ENCODE measurements around the gene PRSS22.

The PRSS22 gene

DNA sequence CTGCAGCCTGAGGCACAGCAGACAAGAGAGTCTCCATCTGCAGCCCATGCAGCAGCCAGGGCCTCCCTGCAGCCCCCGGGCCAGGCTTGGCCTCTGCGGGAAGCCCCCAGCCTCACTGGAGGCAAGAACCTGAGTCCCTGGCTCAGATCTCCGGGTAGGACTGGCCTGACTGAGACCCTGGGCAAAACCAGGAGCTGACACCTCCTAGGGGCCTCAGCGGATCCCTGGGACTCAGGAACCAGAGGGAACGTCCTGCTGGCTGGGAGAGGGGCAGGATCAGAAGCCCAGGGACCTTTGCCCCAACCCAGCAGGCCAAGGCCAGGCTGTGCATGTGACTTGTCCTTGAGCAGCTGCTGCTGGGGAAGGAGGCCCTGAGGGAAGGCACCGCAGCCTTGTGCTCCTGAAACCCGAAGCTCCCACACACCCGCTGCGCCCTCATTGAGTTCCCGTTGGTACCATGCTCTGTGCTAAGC lies 42.6 kb downstream of the PRSS22 start:
- TF ChIP-seq, protein P1, sequence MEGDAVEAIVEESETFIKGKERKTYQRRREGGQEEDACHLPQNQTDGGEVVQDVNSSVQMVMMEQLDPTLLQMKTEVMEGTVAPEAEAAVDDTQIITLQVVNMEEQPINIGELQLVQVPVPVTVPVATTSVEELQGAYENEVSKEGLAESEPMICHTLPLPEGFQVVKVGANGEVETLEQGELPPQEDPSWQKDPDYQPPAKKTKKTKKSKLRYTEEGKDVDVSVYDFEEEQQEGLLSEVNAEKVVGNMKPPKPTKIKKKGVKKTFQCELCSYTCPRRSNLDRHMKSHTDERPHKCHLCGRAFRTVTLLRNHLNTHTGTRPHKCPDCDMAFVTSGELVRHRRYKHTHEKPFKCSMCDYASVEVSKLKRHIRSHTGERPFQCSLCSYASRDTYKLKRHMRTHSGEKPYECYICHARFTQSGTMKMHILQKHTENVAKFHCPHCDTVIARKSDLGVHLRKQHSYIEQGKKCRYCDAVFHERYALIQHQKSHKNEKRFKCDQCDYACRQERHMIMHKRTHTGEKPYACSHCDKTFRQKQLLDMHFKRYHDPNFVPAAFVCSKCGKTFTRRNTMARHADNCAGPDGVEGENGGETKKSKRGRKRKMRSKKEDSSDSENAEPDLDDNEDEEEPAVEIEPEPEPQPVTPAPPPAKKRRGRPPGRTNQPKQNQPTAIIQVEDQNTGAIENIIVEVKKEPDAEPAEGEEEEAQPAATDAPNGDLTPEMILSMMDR (IDR thresholded peaks at IDR 0.05), result no peak
- no peak for TF ChIP-seq ZFX (IDR thresholded peaks at IDR 0.05; ENCODE audit: borderline replicate concordance)
- no peak overlapping the region for H3K27ac ChIP-seq

DNA sequence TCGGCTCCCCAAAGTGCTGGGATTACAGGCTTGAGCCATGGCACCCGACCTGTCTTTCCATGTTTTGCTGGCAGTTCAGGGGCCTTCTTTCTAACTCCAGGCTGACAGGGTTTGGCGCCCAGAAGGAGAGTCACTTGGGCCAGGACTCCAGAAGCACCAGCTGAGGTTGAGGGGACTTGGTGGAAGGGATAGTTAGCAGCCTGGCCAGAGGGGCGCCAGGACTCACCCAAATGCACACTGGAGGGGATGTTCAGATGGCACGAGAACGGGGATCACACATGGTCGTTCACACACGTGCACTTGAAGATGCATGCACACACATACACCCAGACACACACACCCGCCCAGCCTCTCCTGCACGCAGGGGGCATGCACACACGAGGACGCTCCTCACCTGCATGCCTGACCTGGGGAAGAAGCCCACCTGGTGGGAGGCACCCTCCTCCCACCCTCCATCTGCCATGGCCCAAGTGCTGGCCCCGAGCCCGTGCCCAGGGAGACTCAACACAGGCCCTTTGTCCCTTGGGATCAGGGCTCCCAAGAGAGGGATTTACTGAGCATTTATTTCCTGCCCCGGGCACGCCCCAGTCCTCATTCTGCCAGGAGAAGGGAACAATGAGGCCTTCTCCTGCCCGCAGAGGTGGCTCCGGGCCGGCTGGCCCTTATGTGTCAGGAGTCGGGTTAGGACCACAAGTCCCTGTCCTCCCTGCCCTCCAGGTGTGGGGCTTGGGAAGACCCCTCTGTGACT lies 43.2 kb downstream of the PRSS22 start:
- no peak overlapping the region for H3K27ac ChIP-seq
- TF ChIP-seq, protein P1 (IDR thresholded peaks at IDR 0.05), result no peak
- no peak for TF ChIP-seq ZFX (IDR thresholded peaks at IDR 0.05; ENCODE audit: borderline replicate concordance)

DNA sequence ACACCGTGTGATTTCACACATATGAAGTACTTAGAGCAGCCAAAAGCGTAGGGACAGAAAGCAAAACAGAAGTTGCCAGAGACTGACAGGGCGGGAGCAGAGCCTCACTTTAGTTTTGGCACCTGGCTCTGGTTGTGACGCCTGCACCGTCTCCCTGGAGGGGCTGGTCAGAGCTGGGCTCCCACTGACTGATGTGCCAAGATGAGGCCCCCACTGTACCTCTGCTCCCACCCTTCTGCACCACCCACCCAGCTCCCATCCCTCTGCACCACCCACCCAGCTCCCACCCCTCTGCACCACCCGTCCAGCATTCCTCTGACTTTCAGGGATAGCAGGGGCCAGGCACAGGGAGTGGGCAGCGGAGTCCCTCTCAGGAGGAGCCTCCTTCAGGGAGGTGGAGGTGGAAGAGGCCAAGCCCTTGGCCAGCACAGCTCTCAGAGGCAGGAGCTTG lies 44.2 kb downstream of the PRSS22 start:
- no peak for TF ChIP-seq ZFX (IDR thresholded peaks at IDR 0.05; ENCODE audit: borderline replicate concordance)
- TF ChIP-seq, protein P1 (IDR thresholded peaks at IDR 0.05), result no peak
- no peak overlapping the region for H3K27ac ChIP-seq

DNA sequence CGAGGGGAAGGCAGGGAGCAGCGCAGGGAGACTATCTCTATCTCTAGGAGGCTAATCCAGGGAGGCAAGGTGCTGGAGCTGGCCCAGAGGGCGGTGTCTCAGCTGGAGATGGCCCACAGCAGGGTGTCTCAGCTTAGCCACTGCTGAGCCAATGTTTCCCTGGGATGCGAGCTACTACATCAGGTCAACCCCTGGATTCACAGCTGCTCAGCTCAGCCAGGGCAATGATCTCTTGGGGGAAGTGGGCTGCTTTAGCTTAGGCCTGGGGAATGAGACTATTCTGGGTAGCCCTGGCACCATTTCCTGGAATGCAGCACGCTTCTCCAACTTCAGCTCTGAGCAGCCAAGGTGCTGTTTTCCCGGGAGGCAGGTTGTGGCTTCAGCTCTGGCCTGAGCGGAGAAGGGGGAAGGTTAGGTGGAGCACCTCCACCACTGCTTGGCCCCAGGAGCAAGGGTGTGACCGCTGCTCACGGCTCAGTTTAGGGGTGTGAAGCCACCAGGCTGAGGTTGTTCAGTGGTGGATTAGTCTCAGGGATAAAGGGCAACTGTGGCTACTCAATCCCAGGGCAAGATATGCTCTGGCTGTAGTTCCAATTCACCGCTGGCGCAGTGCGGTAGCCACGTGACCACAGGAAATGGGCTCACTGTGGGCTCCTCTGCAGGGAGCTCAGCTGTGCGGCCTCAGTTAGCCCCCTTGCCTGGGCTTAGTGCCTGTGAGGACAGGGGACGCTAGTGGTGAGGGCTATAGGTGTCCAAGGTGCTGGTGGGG lies 46.1 kb downstream of the PRSS22 start:
- TF ChIP-seq, protein P1 (IDR thresholded peaks at IDR 0.05), result no peak
- TF ChIP-seq ZFX (IDR thresholded peaks at IDR 0.05; ENCODE audit: borderline replicate concordance), result no peak
- no peak overlapping the region for H3K27ac ChIP-seq

DNA sequence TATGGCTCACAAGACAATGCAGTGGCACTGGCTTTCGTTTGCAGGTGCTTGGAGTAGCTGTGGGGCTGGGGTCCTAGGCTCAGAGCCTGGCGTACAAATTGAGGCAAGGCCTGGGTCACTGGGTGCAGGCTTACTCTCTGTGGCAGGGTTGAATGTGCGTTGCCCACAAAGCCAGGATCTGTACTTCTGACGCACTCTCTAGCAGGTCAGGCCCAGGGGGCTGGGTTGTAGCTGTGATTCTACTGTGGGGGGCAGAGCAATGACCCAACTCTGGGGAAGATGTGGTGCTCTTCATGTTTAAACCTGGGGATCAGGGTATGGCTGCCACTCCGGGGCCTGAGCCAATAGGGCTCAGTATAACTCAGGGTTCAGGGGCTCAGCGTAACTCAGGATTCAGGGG lies 47.3 kb downstream of the PRSS22 start:
- H3K27ac ChIP-seq, result no peak overlapping the region
- TF ChIP-seq, protein P1 (IDR thresholded peaks at IDR 0.05), result no peak
- TF ChIP-seq ZFX (IDR thresholded peaks at IDR 0.05; ENCODE audit: borderline replicate concordance), result no peak

DNA sequence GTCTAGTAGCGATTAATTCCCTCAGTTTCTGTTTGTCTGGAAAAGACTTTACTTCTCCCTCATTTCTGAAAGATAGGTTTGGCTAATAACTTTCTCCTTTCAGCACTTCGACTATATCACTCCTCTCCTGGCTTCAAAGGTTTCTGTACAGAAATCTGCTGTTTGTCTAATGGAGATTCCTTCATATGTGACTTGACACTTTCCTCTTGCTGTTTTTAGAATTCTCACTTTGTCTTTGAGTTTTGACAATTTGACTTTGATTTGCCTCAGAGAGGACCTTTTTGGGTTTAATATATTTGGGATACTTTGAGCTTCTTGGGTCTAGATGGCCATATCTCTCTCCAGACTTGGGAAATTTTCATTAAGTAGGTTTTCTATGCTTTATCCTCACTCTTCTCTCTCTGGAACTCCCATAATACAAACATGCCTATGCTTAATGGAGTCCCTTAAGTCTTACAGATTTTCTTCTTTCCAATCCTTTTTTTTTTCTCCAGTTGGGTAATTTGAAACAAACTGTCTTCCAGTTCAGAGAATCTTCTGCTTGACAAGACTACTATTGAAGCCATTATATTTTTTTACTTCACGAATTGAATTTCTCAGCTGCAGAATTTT lies 48.7 kb downstream of the PRSS22 start:
- TF ChIP-seq ZFX (IDR thresholded peaks at IDR 0.05; ENCODE audit: borderline replicate concordance), result no peak
- TF ChIP-seq, protein P1 (IDR thresholded peaks at IDR 0.05), result no peak
- H3K27ac ChIP-seq, result no peak overlapping the region

Measured in 22Rv1 (cell line).